Measurements from ENCODE around the gene GUCY2C.

GUCY2C gene

DNA sequence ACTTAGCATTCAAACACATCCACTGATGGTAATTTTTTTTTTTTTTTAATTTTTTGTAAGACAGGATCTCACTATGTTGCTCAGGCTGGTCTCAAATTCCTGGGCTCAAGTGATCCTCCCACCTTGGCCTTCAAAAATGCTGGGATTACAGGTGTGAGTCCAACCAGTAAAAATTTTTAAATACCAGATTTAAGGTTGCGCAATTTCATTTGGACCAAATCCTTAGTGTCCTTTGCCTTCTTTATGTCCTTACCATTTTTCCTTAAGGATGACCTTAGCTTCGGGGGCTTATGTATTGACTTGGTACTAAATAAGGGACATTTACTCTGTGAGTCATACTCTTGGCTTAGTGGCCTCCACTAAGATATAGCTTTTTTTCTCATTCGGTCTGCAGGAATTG is 124.6 kb downstream of the GUCY2C start:
- no peak for DNase-seq (ENCODE audit: low read depth in 2 of 2)

DNA sequence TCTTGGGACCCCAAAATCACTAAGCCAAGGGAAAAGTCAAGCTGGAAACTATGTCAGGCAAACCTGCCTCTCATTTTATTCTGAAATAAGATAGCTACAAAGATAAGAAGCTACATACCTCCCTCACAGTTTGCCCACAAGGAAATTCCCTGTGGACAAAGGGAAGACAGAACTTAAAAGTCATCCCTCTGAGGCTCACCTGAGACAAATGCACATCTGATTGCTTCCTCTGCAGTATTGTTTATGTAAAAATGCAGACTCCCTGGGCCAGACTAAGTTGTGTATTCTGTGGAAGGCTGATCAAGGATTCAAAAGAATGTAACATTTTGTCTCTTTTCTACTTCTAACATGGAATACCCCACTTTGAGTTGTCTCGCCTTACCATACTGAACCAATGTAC is 126.2 kb downstream of the GUCY2C start:
- DNase-seq (ENCODE audit: low read depth in 2 of 2), result no peak

DNA sequence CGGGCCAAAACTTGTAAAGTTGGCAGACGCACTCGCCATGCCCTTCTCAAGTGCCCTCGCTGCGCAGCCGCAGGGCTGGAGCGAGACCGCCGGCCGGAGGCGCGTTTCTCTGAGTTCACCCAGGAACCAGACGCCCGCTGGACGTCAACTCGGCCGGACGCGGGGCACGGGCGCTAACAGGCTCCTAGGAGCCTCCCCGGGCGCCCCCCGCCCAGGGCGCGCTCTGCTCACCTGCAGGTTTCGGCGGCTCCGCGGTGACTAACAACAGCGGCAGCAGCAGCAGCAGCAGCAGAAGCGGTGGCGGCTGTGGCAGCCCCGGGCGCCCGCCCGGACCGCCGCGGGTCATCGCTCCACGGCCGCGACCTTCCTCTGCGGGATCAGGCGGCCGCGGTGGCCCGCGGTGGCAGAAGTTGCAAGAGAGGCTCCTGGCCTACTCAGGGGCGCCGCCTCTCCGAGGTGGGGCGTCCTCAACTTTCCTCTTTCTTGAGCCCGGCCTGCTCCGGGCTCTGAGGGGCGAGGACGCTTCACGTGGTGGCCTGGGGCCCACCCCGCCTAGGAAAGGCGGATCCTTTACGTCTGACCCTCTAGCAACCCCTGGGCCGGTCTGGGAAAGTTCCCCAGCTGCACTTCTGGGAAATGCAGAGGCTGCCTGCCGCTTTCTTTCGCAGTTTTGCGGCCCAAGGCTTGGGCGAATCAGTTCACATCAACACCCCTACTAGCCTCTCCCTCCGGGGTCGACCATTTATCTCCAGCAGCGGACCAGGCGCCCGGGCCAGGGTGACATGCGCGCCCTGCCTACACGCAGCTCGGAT is 128.8 kb downstream of the GUCY2C start, which contains the start of gene PLBD1:
Gene PLBD1 (minus strand): TSS at position 533 of the 812 bp plus-strand sequence. CDS start 187 bp downstream, at position 346.
- no peak for DNase-seq (ENCODE audit: low read depth in 2 of 2)

DNA sequence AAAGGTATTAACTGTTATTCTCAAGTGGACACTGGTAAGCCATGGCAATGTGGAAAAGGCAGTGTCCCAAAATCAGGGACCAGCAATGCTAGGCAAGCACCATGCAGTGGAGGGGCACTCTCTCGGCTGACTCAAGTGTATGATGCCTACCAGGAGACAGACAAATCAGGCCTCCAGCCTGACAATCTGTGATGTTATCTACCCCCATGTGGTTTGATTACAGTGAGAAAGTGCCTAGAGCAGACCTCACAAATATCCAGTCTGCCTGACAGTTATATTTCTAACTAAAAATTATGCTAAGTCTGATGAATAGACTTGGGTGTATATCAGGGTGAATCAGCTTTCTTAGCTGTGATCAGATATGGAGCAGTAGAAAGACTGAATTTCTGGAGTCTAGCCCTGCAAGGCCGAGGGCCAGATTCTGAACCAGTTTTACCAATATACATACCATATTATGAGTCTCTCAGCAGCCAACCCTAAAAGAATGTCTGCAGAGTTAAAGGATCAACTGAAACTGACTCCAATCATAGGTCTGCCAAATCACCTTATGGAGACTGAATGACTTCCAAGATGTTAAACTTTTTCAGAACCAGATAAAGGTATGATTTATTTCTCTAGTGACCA is 132.0 kb downstream of the GUCY2C start:
- DNase-seq (ENCODE audit: low read depth in 2 of 2), result no peak

DNA sequence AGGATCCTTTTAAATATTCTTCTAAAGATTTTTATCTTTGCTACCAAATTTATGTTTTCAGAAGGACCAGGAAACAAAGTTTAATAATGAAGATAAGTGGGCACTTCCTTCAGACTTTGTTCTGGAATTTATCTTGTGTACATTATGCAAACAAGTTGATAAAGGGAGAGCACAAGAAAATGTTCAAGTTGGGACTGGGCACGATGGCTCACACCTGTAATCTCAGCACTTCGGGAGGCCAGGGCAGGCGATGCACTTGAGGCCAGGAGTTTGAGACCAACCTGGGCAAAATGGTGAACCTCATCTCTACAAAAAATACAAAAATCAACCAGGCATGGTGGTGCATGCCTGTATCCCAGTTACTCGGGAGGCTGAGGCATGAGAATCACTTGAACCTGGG is 133.4 kb downstream of the GUCY2C start:
- no peak for DNase-seq (ENCODE audit: low read depth in 2 of 2)
